ENCODE results near the gene FAM32A.

Gene FAM32A

DNA sequence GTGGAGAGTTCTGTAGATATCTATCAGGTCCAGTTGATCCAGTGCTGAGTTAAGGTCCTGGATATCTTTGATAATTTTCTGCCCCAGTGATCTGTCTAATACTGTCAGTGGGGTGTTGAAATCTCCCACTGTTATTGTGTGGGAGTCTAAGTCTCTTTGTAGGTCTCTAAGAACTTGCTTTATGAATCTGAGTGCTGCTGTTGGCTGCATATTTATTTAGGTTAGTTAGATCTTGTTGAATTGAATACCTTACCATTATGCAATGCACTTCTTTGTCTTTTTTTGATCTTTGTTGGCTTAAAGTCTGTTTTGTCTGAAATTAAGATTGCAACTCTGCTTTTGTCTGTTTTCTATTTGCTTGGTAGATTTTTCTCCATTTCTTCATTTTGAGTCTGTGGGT lies 27.9 kb downstream of the FAM32A start:
- Mint-ChIP-seq H3K9me3 (peaks cover 4% of the 10 kb centered on the region), H3K4me3 (no peak overlapping the region), H3K27me3 (ENCODE audit: low read depth) (no peaks in the 10 kb centered on the region), H3K27ac (no peak overlapping the region), H3K36me3 (ENCODE audit: low read depth) (peaks cover 85% of the 10 kb centered on the region), H3K4me1 (ENCODE audit: low read depth) (peaks cover 28% of the 10 kb centered on the region)
- DNase-seq (ENCODE audit: low spot score) = no peak

DNA sequence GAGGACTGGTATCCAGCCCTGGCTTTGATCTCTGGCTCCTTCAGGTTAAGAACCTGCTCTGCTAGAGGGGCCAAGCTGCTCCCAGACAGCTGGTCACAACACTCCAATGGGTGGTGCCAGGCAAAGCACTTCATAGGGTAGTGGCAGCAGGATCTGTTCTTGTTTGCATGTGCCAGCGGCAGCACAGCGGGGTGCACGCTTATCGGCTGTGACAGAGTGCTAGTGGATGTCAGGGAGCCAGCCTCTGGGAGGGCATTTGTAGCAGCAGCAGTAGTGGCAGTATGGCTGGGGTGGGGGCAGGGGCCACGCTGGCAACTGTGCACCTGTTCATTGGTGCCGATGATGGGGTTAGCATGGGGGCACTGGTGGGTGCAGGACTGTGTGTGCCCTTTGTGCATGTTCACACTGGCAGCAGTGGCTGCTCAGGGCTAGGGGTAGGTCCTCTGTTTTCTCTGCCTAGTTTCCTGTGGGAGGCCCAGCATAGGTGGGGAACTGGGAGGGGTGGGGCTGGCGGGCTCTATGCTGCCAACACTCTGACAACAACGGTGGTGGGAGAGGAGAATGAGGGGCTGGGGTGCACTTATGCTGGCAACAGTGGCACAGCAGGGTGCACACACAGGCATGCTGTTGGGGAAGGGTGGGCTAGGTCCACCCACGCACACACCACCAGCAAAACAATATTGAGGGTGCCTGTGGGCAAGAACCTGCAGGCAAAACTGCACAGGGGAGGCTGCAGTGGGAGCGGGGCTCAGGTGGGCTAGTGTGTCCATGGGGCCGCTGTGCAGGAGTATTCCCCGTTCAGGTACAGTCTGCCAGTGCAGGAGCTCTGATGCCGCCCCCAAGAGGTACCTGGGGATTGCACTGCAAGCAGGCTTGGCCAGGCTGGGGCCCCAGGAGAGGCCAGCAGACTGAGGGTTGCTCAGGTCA lies 31.8 kb downstream of the FAM32A start:
- Mint-ChIP-seq H3K4me1 (ENCODE audit: low read depth) (peaks cover 26% of the 10 kb centered on the region), H3K27ac (peak overlapping the region; percentile 50), H3K9me3 (peaks cover 24% of the 10 kb centered on the region), H3K27me3 (ENCODE audit: low read depth) (no peaks in the 10 kb centered on the region), H3K4me3 (peak overlapping the region; percentile 34), H3K36me3 (ENCODE audit: low read depth) (peaks cover 87% of the 10 kb centered on the region)
- no peak for DNase-seq (ENCODE audit: low spot score)

DNA sequence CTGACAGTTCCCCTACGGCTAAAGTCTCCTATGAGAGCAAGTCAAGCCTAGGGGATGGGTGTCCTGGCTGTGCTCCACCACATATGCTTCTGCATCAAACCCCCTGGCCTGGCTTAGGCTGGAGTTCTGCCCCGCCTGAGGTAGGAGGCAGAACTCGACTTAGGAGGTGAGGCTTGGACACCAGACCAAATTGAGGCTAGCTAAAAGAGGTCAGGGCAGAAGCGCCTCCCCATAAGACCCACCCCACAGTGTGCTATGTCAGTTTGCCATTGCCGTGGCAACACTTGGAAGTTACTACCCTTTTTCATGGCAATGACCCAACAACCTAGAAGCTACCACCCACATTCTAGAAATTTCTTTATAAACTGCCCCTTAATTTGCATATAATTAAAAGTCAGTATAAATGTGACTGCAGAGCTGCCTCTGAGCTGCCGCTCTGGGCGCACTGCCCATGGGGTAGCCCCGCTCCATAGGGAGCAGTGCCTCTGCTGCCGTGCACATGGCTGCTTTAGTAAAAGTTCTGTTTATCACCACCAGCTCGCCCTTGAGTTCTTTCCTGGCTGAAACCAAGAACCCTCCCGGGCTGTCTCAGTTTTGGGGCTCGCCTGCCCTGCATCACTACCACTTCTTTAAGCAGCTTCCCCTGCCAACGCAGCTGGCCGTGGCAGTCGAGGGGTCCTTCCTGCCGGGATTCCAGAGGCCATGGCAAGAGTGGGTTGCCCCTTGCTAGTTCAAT lies 32.7 kb downstream of the FAM32A start:
- H3K9me3 Mint-ChIP-seq = peaks cover 30% of the 10 kb centered on the region
- H3K4me3 Mint-ChIP-seq = no peak overlapping the region
- H3K27ac Mint-ChIP-seq = no peak overlapping the region
- H3K27me3 Mint-ChIP-seq (ENCODE audit: low read depth) = no peaks in the 10 kb centered on the region
- peaks cover 86% of the 10 kb centered on the region for H3K36me3 Mint-ChIP-seq (ENCODE audit: low read depth)
- H3K4me1 Mint-ChIP-seq (ENCODE audit: low read depth) = peaks cover 19% of the 10 kb centered on the region
- no peak for DNase-seq (ENCODE audit: low spot score)

DNA sequence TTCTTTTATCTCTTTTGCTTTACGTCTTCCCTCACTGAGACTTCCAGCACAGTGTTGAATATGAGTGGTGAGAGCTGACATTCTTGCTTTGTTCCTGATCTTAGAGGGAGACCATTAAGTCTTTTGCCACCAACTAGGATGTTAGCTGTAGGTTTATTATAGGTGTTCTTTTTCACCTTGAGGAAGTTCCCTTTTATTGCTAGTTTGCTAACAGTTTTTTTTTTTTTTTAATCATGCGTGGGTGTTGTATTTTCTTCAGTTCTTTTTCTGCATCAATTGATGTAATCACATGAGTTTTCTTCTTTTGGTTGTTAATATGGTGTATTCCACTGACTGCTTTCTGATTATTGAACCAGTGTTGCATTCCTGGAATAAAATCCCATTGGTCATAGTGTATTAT lies 33.6 kb downstream of the FAM32A start:
- Mint-ChIP-seq H3K27me3 (ENCODE audit: low read depth) (no peaks in the 10 kb centered on the region), H3K9me3 (peaks cover 30% of the 10 kb centered on the region), H3K36me3 (ENCODE audit: low read depth) (peaks cover 83% of the 10 kb centered on the region), H3K4me3 (no peak overlapping the region), H3K4me1 (ENCODE audit: low read depth) (peaks cover 15% of the 10 kb centered on the region), H3K27ac (peak overlapping the region; percentile 28)
- no peak for DNase-seq (ENCODE audit: low spot score)

DNA sequence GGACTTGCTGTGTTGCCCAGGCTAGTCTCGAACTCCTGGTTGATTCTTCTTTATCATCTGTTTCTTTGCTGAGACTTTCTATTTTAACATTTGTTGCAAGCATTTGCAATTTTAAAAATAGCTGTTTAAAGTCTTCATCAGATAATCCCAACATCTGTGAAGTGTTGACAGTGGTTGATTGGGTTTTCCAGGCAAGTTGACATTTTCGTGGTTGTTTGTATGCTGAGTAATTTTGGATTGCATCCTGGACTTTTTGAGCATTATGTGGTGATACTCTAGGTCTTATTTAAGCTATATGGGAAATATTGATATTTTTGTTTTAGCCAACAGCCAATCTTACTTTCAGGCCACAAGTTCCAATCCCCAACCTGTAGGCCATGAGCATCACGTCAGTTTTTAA lies 37.6 kb downstream of the FAM32A start:
- Mint-ChIP-seq H3K4me1 (ENCODE audit: low read depth) (peaks cover 2% of the 10 kb centered on the region), H3K27me3 (ENCODE audit: low read depth) (no peaks in the 10 kb centered on the region), H3K27ac (no peak overlapping the region), H3K4me3 (no peak overlapping the region), H3K36me3 (ENCODE audit: low read depth) (peaks cover 66% of the 10 kb centered on the region), H3K9me3 (peaks cover 26% of the 10 kb centered on the region)
- DNase-seq (ENCODE audit: low spot score) = no peak

DNA sequence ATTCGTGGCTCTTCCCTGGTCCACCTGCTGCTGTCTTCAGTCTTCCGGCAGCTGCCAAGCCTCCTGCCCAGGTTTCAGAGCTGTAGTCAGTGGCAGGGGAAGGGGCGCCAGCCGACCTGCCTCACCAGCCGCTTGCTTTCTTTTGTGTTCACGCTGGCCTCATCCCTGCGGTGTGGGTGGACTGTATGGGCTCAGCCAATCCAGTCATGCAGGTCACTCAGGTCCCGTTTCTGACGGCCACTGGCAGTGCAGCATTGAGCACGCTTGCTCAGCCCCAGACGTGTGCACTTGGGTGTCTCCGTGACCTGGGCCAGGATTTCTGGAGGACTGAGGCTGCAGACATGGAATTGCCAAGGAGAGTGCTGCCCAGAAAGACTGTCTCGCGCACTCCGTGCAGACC lies 38.5 kb downstream of the FAM32A start:
- H3K36me3 Mint-ChIP-seq (ENCODE audit: low read depth) = peaks cover 63% of the 10 kb centered on the region
- no peaks in the 10 kb centered on the region for H3K27me3 Mint-ChIP-seq (ENCODE audit: low read depth)
- H3K4me3 Mint-ChIP-seq = no peak overlapping the region
- H3K9me3 Mint-ChIP-seq = peaks cover 26% of the 10 kb centered on the region
- H3K27ac Mint-ChIP-seq = no peak overlapping the region
- DNase-seq (ENCODE audit: low spot score) = no peak
- H3K4me1 Mint-ChIP-seq (ENCODE audit: low read depth) = peaks cover under 1% of the 10 kb centered on the region

DNA sequence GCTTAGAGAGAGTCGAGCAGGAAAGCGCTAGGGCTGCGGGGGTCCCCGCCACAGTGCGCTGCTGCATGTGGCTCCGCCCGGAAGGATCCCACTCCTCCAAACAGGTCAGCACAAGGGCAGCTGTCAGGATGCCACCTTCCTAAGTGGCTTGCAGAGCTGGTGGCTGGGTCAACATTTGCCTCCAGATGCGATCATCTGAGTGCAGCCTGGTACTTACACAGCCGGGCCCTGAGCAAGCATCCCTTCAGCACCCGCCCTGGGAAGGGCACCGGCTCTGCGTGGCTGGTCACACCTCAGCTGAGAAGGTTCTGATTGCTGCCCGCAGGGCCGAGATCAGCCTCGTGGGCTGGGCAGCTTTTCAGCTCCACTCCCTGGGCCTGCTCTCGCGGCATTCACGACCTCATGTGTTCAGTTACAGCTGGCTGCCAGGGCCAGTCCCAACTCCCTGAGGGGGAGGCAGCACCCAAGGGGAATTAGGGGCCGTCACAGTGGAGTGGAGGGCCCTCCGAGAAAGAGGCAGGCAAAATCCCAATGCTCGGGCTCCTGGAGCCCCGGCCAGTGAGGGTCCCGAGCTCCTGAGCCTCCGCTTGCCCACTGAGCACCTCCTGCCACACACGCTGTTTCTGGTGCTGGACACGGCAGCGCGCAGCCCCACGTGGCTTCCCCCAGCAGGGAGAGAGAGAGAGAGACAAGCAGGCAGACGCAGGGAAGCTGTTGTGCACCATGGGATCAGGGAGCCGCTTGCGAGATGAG lies 39.3 kb downstream of the FAM32A start:
- no peaks in the 10 kb centered on the region for H3K4me1 Mint-ChIP-seq (ENCODE audit: low read depth)
- H3K27ac Mint-ChIP-seq = no peak overlapping the region
- no peak for DNase-seq (ENCODE audit: low spot score)
- H3K27me3 Mint-ChIP-seq (ENCODE audit: low read depth) = no peaks in the 10 kb centered on the region
- no peak overlapping the region for H3K4me3 Mint-ChIP-seq
- H3K9me3 Mint-ChIP-seq = peaks cover 21% of the 10 kb centered on the region
- peaks cover 61% of the 10 kb centered on the region for H3K36me3 Mint-ChIP-seq (ENCODE audit: low read depth)

DNA sequence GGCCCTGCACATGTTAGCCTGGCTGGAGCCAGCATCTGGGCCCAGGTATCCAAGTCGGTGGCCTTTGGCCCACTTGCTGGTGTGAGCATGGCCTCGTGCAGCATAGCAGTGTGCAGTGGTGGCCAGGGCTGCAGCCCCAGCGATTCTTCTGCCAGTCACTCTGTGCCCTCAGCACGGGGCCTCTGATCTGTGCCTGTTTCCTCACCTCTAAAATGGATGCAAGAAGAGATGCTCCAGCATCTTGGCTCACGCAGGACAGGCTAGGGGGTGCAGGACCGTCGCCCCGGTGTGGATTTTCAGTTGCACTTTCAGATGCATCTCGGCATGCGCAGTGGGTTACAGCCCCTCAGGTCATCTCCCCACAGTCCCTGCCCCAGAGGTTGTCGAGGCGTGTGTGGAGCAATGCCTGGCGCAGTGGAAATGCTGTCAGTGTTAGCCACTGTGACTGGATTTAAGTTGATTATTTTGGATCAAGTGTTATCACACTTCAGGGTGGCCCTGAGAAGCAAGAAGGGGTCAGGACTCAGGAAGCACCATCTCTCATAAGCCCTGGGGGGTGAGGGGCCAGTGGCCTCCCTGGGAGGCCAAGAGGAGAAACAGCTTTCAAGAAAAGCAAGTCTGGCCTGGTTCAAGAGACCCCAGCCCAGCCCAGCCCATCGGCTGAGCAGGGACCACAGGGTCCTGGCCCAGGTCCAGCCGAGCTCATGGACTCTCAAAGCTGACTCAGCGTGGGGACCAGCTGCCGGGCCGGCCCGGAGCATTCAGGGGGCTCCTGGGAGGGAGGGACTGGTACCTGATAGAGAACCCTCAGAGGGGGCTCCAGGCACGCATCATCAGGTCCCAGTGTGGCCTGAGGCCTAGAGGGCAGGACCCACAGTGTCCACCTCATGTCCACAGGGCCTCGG lies 40.3 kb downstream of the FAM32A start:
- H3K27me3 Mint-ChIP-seq (ENCODE audit: low read depth) = no peaks in the 10 kb centered on the region

DNA sequence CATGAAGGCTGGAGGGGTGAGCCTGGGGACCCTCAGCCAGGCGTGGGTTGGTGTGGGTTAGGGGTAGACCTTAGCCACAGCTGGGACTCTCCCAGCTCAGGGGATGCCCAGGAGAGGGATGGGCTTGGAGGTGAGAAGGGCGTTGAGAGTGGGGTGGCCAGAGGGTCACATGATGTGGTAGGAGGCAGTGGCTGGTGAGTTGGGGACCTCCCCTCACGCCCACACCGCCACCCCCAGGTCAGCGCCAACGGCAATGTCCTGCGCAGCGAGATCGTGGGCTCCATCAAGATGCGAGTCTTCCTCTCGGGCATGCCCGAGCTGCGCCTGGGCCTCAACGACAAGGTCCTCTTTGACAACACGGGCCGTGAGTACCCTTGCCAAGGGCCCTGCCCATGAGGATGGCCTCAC lies 41.0 kb downstream of the FAM32A start:
- Mint-ChIP-seq H3K4me1 (ENCODE audit: low read depth) (no peaks in the 10 kb centered on the region), H3K27me3 (ENCODE audit: low read depth) (no peaks in the 10 kb centered on the region), H3K36me3 (ENCODE audit: low read depth) (peaks cover 51% of the 10 kb centered on the region), H3K27ac (no peak overlapping the region), H3K9me3 (peaks cover 10% of the 10 kb centered on the region), H3K4me3 (no peak overlapping the region)
- DNase-seq (ENCODE audit: low spot score) = no peak

More for the DNA sequence above, 40.3 kb downstream of the FAM32A start:
- Mint-ChIP-seq H3K9me3 (peaks cover 16% of the 10 kb centered on the region), H3K27ac (no peak overlapping the region), H3K4me3 (no peak overlapping the region), H3K4me1 (ENCODE audit: low read depth) (no peaks in the 10 kb centered on the region), H3K36me3 (ENCODE audit: low read depth) (peaks cover 55% of the 10 kb centered on the region)
- DNase-seq (ENCODE audit: low spot score) = no peak

DNA sequence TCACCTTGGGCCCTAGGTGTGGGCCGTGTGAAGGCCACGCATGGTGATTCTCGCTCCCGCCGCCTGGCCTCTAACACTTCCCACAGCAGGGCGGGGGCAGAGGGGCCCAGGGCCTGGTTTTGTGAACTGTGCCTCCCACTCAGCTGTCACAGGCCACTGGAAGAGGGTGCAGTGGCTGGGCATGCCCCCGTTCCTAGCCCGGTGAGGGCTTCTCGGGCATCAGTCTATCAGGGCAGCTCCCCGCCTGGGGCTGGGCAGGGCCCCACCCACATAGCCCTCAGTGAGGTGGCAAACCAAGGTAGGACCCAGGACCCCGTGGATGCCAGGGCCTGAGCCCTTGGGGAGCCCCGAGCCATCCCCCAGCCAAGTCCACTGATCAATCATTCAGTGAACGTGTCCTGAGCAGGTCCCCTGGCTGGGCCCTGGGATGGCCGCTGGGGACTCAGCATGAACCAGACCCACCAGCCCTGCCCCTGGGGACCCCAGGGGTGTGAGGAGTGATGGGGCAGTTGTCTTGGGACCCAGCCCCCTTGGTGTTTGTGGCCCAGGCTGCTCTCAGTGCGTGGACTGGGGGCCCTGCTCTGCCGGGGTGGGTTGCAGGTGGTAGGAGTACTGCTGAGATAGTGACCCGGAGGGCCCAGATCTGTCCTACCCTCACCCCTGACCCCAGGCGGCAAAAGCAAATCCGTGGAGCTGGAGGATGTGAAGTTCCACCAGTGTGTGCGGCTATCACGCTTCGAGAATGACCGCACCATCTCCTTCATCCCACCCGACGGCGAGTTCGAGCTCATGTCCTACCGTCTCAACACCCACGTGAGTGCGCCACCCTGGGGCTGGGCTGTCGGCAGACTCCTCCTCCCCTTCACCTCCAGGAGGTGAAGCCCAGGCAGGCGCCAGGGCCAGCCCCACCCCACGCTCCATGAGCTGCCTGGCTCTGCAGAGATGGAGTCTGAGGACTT lies 41.9 kb downstream of the FAM32A start:
- no peak overlapping the region for H3K4me3 Mint-ChIP-seq
- peaks cover 7% of the 10 kb centered on the region for H3K9me3 Mint-ChIP-seq
- no peak for DNase-seq (ENCODE audit: low spot score)
- H3K36me3 Mint-ChIP-seq (ENCODE audit: low read depth) = peaks cover 52% of the 10 kb centered on the region
- no peaks in the 10 kb centered on the region for H3K27me3 Mint-ChIP-seq (ENCODE audit: low read depth)
- H3K27ac Mint-ChIP-seq = no peak overlapping the region
- H3K4me1 Mint-ChIP-seq (ENCODE audit: low read depth) = no peaks in the 10 kb centered on the region

DNA sequence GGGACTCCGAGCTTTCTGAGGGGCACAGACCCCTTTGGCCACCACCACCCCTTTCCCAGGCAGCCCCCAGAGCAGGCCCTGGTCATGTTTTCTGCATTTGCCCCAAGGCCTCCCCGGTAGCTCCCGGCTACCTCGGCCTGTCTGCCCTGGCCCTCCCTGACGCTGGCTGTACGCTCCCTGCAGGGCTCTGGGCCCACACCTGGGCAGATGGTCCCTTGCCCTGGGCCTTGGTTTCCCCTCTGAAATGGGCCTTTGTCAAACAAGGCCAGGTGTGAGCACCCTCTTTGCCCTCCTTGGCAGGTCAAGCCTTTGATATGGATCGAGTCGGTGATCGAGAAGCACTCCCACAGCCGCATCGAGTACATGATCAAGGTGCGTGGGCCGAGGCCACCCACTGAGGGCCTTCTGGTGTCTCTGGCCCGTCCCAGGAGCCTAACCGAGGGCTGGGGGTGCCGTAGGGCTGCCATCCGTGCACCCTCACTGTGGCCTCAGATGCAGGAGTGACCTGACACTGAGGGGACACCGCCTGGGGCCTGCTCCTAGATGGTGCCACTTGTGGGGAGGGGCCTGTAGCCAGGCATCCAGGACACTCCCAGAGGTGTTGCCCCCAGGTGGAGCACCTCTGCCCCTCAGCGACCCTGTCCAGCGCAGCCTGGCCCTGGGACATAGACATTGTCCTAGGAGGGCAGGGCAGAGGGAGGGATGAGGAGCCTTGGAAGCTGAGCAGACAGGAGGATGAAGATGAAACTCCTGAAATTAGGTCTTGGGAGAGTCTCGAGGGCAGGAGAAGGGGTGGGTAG lies 42.8 kb downstream of the FAM32A start:
- H3K27ac Mint-ChIP-seq = no peak overlapping the region
- H3K9me3 Mint-ChIP-seq = no peaks in the 10 kb centered on the region
- H3K4me1 Mint-ChIP-seq (ENCODE audit: low read depth) = no peaks in the 10 kb centered on the region
- no peaks in the 10 kb centered on the region for H3K27me3 Mint-ChIP-seq (ENCODE audit: low read depth)
- DNase-seq (ENCODE audit: low spot score) = no peak
- H3K4me3 Mint-ChIP-seq = no peak overlapping the region
- peaks cover 48% of the 10 kb centered on the region for H3K36me3 Mint-ChIP-seq (ENCODE audit: low read depth)
